ENCODE measurements around the gene MAML2. TPM values are rescaled to one million over a fixed set of nuclear protein-coding genes. Genes with fewer than 3 reads are reported as not detected.

Gene MAML2
- total and polyA plus RNA-seq, 2 of the 13 experiments (the other 11 are each of a cell fraction or from before 2014, with no cell fraction given), result 2.3 to 25.9 TPM

GRCh38 chr11:96098511-96099241 is 244.3 kb downstream of the MAML2 start (continued):
- TF ChIP-seq, protein P1, sequence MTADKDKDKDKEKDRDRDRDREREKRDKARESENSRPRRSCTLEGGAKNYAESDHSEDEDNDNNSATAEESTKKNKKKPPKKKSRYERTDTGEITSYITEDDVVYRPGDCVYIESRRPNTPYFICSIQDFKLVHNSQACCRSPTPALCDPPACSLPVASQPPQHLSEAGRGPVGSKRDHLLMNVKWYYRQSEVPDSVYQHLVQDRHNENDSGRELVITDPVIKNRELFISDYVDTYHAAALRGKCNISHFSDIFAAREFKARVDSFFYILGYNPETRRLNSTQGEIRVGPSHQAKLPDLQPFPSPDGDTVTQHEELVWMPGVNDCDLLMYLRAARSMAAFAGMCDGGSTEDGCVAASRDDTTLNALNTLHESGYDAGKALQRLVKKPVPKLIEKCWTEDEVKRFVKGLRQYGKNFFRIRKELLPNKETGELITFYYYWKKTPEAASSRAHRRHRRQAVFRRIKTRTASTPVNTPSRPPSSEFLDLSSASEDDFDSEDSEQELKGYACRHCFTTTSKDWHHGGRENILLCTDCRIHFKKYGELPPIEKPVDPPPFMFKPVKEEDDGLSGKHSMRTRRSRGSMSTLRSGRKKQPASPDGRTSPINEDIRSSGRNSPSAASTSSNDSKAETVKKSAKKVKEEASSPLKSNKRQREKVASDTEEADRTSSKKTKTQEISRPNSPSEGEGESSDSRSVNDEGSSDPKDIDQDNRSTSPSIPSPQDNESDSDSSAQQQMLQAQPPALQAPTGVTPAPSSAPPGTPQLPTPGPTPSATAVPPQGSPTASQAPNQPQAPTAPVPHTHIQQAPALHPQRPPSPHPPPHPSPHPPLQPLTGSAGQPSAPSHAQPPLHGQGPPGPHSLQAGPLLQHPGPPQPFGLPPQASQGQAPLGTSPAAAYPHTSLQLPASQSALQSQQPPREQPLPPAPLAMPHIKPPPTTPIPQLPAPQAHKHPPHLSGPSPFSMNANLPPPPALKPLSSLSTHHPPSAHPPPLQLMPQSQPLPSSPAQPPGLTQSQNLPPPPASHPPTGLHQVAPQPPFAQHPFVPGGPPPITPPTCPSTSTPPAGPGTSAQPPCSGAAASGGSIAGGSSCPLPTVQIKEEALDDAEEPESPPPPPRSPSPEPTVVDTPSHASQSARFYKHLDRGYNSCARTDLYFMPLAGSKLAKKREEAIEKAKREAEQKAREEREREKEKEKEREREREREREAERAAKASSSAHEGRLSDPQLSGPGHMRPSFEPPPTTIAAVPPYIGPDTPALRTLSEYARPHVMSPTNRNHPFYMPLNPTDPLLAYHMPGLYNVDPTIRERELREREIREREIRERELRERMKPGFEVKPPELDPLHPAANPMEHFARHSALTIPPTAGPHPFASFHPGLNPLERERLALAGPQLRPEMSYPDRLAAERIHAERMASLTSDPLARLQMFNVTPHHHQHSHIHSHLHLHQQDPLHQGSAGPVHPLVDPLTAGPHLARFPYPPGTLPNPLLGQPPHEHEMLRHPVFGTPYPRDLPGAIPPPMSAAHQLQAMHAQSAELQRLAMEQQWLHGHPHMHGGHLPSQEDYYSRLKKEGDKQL (CRISPR knock-in tag; IDR thresholded peaks at IDR 0.05; ENCODE audit: low read depth), result no peak
- TF ChIP-seq SIX1 (CRISPR knock-in tag; IDR thresholded peaks at IDR 0.05; ENCODE audit: borderline replicate concordance) (peak; percentile 72), ZNF264 (CRISPR knock-in tag; IDR thresholded peaks at IDR 0.05) (peak; percentile 61; the same call in 1 of the 2 replicates), GATAD2A (CRISPR knock-in tag; IDR thresholded peaks at IDR 0.05) (peak; percentile 91), RFXAP (CRISPR knock-in tag; IDR thresholded peaks at IDR 0.05; ENCODE audit: borderline replicate concordance) (peak; percentile 76), ARID4A (CRISPR knock-in tag; IDR thresholded peaks at IDR 0.05; ENCODE audit: borderline replicate concordance) (peak; percentile 34; the same call in 1 of the 2 replicates), CREBL2 (CRISPR knock-in tag; IDR thresholded peaks at IDR 0.05; ENCODE audit: borderline replicate concordance) (no peak), ETV5 (CRISPR knock-in tag; IDR thresholded peaks at IDR 0.05; ENCODE audit: borderline replicate concordance) (peak; percentile 44; the same call in 1 of the 2 replicates), DZIP1 (CRISPR knock-in tag; IDR thresholded peaks at IDR 0.05) (no peak), ZNF317 (CRISPR knock-in tag; IDR thresholded peaks at IDR 0.05) (peak; percentile 65; the same call in 1 of the 2 replicates), MAFK (conservative IDR thresholded peaks at IDR 0.05 in 1 of 2, IDR thresholded peaks at IDR 0.05 in 1 of 2; ENCODE audit: low read length in 2 of 2) (no peak), NCOA2 (CRISPR knock-in tag; IDR thresholded peaks at IDR 0.05) (peak; percentile 83)
- TF ChIP-seq, protein P2, sequence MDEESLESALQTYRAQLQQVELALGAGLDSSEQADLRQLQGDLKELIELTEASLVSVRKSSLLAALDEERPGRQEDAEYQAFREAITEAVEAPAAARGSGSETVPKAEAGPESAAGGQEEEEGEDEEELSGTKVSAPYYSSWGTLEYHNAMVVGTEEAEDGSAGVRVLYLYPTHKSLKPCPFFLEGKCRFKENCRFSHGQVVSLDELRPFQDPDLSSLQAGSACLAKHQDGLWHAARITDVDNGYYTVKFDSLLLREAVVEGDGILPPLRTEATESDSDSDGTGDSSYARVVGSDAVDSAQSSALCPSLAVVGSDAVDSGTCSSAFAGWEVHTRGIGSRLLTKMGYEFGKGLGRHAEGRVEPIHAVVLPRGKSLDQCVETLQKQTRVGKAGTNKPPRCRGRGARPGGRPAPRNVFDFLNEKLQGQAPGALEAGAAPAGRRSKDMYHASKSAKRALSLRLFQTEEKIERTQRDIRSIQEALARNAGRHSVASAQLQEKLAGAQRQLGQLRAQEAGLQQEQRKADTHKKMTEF (CRISPR knock-in tag; IDR thresholded peaks at IDR 0.05), result peak; percentile 47; the same call in 1 of the 2 replicates
